ENCODE results near the gene LIPA.

Gene LIPA

DNA sequence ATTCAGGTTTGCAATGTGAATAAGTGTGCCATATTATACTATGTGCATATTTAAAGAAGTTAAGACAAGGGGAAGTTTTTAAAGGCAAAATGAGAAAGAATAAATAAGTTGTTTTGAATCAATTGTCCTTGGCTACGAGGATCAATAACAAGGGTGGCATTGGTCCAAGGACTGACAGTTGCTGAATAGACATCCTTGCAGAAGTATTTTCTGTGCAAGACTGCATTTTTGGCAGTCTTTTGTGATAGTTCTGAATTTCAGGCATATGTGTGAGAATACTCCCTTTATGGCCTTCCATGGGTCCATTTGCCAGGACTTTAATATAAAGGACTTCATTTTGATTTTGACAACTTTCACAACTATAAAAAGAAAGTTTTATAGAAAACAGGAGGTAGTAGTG, 5.4 kb upstream of the LIPA start:
- TF ChIP-seq GATA3 (IDR thresholded peaks at IDR 0.05; ENCODE audit: low read depth, low read length), result no peak
- no peak for TF ChIP-seq GATA2 (IDR thresholded peaks at IDR 0.05; ENCODE audit: low read depth, low read length)

DNA sequence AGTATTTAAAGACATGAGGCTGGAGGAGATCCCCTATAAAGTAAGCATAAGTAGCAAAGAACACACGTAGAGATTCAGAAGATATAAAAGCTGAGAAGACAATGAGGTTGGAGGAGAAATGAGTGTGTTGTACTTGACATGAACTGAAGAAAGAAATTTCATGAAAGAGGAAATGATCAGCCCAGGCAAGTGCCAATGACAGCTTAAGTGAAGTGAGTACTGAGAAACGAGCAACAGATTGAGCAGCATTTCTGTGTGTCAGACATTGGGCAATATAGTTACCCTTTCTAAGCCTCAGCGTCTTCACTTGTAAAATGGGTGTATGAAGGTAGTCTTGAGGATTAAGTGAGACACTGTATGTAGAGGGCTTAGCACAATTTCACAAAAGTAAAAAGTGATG, 4.8 kb upstream of the LIPA start:
- no peak for TF ChIP-seq GATA2 (IDR thresholded peaks at IDR 0.05; ENCODE audit: low read depth, low read length)
- no peak for TF ChIP-seq GATA3 (IDR thresholded peaks at IDR 0.05; ENCODE audit: low read depth, low read length)

DNA sequence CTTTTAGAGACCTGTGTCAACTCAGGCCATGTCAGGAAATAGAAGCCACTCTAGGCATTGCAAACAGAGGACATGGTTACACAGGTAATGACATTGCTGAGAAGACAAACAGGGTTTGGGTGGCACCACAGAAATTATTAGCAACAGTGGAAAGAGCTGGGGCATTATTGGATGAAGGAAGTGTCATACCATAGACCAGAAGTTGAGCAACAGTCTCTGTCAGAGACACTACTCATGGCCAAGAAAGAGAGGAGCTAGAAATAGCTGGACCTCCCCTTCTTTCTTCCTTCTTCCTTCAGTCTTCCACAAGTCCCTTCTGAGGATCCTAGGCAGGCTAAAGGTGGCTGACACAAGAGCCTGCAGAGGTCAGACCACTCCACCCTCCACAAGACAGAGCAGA, 4.2 kb upstream of the LIPA start:
- TF ChIP-seq GATA3 (IDR thresholded peaks at IDR 0.05; ENCODE audit: low read depth, low read length) (no peak), GATA2 (IDR thresholded peaks at IDR 0.05; ENCODE audit: low read depth, low read length) (no peak)

- TF ChIP-seq GATA2 (IDR thresholded peaks at IDR 0.05; ENCODE audit: low read depth, low read length) (no peak), GATA3 (IDR thresholded peaks at IDR 0.05; ENCODE audit: low read depth, low read length) (no peak)
Measured at GRCh38 chr10:89252225-89252585, 630 bp upstream of the LIPA start.

DNA sequence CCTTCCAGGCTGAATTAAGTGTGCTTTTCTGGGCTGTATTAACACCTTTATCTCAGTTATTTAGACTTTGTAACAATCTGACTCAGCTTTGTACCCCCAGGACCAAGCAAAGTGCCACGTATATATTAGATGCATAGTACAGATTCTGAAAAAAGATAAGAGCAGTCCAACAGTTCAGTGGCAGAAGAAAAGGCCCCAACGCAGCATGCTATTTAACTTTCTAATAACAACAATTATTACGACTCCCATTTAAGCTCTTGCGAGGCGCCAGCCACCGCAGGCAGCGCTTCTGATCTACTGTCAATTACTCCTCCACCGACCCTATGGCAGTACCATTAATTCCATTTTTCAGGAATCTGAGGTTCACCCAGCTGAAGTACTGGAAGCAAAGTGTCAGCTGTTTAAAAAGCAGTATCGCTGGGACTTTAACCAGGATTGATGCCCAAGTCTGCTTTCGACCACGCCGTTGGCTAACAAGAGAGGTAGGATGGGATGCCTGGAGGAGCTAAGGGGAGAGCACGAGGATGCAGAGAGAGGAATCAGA, 638 bp downstream of the LIPA start:
- TF ChIP-seq GATA2 (IDR thresholded peaks at IDR 0.05; ENCODE audit: low read depth, low read length), result peak; percentile 69; the same call in 1 of the 2 replicates
- peak; percentile 53; the same call in 1 of the 2 replicates for TF ChIP-seq GATA3 (IDR thresholded peaks at IDR 0.05; ENCODE audit: low read depth, low read length)

DNA sequence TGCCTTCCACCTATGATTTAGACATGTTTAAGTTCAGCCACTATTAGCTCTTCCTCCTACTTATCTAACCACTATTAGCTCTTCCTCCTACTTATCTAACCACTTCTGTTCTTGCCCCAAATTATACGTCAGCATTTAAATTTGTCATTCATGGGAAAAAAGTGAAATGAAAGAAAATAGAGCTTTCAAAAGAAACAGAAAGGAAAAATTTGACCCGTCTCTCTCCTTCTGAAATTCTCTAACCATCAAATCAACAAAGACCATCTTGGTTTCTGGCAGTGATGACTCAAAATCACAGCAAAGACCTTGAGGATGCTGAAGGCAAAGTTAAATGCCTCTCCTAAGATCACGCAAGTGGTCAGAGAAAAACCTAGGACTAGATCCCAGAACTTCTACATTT, 2.6 kb downstream of the LIPA start:
- TF ChIP-seq GATA2 (IDR thresholded peaks at IDR 0.05; ENCODE audit: low read depth, low read length) (no peak), GATA3 (IDR thresholded peaks at IDR 0.05; ENCODE audit: low read depth, low read length) (no peak)

- TF ChIP-seq GATA3 (IDR thresholded peaks at IDR 0.05; ENCODE audit: low read depth, low read length), result no peak
- TF ChIP-seq GATA2 (IDR thresholded peaks at IDR 0.05; ENCODE audit: low read depth, low read length), result no peak
Measured at GRCh38 chr10:89245802-89246201, 5.8 kb downstream of the LIPA start.

GRCh38 chr10:89242840-89243568, 8.6 kb downstream of the LIPA start:
- TF ChIP-seq GATA3 (IDR thresholded peaks at IDR 0.05; ENCODE audit: low read depth, low read length), result no peak
- TF ChIP-seq GATA2 (IDR thresholded peaks at IDR 0.05; ENCODE audit: low read depth, low read length), result no peak

DNA sequence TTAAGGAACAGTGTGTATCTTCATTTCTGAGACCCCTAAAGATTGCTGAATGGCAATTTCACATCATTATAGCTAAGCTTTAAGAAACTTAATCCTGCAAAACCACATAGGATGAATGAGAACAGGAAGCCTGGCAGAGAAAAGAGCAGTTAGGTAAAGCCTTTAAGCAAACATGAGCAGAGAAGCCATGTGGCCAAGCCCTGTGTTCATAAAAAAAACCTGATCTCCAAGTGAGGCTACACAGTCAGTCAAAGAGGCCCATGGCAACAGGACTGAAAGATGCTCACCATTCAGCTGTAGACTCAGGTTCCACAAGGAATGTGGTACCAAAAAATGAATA, 9.3 kb downstream of the LIPA start:
- TF ChIP-seq GATA3 (IDR thresholded peaks at IDR 0.05; ENCODE audit: low read depth, low read length), result no peak
- no peak for TF ChIP-seq GATA2 (IDR thresholded peaks at IDR 0.05; ENCODE audit: low read depth, low read length)

- TF ChIP-seq GATA3 (IDR thresholded peaks at IDR 0.05; ENCODE audit: low read depth, low read length) (no peak), GATA2 (IDR thresholded peaks at IDR 0.05; ENCODE audit: low read depth, low read length) (no peak)
Measured at GRCh38 chr10:89241486-89242344, 9.9 kb downstream of the LIPA start.

- TF ChIP-seq GATA3 (IDR thresholded peaks at IDR 0.05; ENCODE audit: low read depth, low read length), result no peak
- TF ChIP-seq GATA2 (IDR thresholded peaks at IDR 0.05; ENCODE audit: low read depth, low read length), result no peak
Measured at GRCh38 chr10:89241026-89241425, 10.5 kb downstream of the LIPA start.

GRCh38 chr10:89240519-89240918, 11.1 kb downstream of the LIPA start:
- TF ChIP-seq GATA2 (IDR thresholded peaks at IDR 0.05; ENCODE audit: low read depth, low read length) (no peak), GATA3 (IDR thresholded peaks at IDR 0.05; ENCODE audit: low read depth, low read length) (no peak)

DNA sequence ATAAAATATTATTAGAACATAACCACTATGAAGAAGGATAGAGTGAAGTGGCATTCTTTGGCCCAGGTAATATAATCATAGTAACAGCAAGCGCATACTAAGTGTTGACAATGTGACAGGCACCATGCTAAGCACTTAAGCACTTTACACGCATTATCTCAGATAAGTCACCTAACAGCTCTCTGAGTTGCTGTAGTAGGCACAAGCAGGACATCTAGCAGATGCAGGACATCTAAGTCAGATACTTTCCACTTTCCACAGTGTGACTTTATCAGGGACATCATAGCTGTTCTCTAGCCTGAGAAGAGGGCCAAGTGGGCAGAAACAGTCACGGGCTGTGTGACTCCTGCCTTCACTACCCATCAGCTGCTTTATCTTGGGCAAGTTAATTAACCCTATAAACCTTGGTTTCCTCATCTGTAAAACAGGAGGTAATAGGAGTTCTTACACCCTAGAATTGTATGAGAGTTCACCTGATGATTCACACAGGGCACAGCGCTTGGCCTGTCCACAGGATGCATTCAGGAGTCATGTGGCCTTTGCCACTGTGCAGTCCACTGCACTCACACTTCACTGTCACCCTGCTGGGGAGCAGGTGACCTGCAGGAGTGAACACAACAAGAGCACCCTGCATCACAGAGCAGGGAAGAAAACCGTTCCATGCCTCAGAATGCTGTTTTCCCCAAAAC, 12.5 kb downstream of the LIPA start:
- TF ChIP-seq GATA3 (IDR thresholded peaks at IDR 0.05; ENCODE audit: low read depth, low read length) (no peak), GATA2 (IDR thresholded peaks at IDR 0.05; ENCODE audit: low read depth, low read length) (no peak)

DNA sequence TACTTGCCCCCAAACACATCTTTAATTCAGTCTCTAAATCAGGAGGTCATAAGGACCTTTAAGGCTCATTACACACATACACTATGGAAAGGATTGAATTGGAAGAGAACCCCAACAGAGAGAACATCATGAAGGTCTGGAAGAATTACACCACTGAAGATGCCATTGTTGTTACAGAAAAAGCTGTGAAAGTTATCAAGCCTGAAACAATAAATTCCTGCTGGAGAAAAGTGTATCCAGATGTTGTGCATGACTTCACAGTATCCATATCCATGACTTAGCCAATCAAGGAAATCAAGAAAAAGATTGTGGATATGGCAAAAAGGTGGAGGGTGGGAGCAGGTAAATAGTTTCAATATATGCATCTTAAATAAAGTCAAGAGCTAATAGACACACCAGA, 13.7 kb downstream of the LIPA start:
- TF ChIP-seq GATA3 (IDR thresholded peaks at IDR 0.05; ENCODE audit: low read depth, low read length) (no peak), GATA2 (IDR thresholded peaks at IDR 0.05; ENCODE audit: low read depth, low read length) (no peak)

Measured in SH-SY5Y (cell line).